Measurements from ENCODE around the gene RPS6KB2.

RPS6KB2 gene

GRCh38 chr11:67429722-67430121, 1.4 kb downstream of the RPS6KB2 start:
- DNase-seq (ENCODE audit: low spot score) = no peak

DNA sequence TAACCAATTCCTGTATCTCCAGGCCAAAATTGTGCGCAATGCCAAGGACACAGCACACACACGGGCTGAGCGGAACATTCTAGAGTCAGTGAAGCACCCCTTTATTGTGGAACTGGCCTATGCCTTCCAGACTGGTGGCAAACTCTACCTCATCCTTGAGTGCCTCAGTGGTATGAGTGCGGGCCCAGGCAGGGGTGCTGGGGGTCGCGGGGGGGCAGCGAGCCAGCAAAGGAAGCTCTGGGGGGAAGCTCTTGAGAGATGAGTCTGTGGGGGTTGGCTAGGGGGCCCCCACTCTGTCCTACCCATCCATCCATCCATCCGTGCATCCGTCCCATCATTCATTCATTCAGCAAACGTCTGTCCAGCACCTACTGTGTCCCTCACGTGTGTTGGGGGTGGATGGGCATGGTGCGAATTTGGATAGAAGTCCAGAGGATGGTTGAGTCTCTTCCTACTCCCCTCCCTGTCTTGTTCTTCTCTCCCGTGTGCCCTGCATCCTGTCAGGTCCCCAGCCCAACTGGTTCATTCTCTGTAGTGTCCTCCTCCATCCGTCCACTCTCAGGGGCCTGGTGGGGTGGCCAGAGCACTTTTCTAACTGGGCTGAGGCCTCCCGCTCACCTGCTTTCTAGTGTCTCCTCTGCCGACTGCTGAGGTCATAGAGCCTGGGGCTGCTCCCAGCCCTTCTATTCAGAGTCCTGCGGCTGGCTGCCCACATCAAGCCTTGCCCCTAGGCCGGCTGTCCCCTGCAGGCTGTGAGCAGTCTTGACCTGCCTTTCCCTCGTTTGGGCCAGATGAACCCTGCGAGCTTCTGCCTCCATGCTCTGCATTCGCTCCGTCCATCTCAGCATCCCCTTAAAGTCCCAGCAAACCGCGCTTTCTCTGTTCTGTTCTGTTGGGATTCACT, 3.3 kb downstream of the RPS6KB2 start:
- DNase-seq (ENCODE audit: low spot score) = no peak

DNA sequence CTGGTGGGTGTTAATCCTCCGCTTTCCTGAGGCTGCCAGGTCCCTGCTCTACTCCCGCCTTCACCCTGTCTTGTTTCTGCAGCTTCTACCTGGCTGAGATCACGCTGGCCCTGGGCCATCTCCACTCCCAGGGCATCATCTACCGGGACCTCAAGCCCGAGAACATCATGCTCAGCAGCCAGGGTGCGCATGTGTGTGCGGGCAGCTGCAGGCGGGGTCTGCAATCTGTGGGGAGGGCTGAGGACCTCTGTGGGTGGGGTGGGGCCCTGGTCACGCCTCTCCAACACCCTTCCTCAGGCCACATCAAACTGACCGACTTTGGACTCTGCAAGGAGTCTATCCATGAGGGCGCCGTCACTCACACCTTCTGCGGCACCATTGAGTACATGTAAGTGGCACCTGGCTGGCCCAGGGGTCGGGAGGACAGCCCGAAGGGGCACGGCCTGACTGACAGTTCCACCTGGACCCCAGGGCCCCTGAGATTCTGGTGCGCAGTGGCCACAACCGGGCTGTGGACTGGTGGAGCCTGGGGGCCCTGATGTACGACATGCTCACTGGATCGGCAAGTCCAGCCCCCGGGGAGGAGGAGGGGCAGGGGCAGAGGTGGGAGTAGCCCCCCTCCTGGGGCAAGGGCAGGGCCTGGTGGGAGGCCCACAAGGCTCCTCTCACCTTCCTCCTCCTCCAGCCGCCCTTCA, 4.5 kb downstream of the RPS6KB2 start:
- DNase-seq (ENCODE audit: low spot score) = no peak

- no peak for DNase-seq (ENCODE audit: low spot score)
Observed at GRCh38 chr11:67433536-67434394, 5.5 kb downstream of the RPS6KB2 start.

- no peak for DNase-seq (ENCODE audit: low spot score)
Observed at GRCh38 chr11:67434395-67434881, 6.1 kb downstream of the RPS6KB2 start.

DNA sequence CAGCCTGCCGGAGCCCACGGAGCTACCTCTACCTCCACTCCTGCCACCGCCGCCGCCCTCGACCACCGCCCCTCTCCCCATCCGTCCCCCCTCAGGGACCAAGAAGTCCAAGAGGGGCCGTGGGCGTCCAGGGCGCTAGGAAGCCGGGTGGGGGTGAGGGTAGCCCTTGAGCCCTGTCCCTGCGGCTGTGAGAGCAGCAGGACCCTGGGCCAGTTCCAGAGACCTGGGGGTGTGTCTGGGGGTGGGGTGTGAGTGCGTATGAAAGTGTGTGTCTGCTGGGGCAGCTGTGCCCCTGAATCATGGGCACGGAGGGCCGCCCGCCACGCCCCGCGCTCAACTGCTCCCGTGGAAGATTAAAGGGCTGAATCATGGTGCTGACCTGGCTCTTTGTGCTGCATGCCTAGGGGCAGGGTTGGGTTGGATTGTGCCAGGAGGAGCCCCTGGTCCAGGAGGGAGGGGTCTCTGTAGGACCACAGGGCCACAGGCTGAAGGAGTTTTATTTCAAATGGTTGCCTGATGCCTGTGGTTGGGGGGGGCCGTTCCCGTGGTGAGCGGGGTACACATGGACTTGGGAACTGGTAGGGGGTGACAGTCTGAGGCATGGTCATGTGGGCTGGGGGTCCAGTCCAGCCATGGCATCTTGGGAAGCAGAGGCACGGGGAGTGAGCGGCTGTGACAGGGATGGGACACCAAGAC, 6.9 kb downstream of the RPS6KB2 start:
- DNase-seq (ENCODE audit: low spot score) = no peak

DNA sequence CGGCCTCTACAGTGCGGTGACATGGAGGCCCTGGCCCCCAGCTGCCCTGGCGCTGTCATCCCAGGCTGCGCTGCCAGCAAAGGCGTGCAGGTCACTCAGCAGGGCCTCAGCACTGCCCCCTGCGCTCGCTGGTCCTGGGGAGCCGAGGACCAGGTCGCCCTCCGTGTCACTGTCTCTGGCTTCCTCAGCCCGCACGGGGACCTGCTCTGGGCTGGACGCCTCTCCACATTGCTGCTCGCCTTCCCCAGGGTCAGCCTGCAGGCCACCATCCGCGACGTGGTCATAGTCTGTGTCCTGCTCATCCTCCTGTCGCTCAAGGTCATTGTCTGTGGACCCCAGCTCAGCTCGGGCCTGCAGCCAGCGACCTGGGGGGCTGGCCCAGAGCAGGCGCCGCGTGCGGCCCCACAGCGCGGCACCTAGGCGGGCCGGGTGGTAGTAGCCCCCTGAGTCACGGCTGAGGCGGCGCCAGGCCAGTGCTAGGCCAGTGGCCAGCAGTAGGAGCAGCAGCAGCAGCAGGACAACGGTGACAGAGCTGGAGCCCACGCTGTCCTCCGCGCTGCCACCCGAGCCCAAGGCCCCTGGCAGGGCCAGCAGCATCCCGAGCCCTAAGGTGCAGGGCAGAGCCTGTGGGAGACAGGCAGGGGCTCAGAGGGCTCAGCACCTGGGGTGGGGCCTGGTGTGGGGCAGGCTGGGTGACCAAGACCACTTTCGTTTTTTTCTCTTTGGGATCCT, 7.6 kb downstream of the RPS6KB2 start:
- DNase-seq (ENCODE audit: low spot score) = no peak

DNA sequence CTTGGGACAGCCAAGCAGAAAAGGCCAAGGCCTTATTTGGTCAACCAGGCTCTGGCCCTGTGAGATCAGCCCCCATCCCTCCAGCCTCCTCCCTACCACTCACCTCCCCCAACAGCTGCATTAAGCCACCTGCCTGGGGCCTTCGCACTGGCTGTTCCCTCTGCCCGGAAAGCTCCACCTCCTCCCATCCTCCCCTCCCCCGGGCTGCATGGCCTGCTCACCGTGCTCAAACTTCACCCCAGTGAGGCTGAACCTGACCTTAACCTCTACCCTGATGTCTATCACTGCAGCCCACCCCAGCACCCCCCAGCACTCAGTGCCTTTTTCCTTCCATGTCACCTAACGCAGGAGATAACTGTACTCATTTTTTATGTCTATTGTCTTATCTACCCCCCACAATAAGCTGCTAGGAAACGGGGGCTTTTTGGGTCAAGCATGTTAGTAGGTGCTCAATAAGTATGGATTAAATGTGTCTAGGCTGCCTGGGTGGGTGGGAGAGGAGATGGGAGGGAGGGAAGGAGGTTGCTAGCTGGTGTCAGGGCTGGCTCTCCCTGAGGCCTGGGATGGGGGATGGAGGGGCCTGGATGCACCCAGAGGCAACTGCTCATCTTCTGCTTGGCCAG, 8.3 kb downstream of the RPS6KB2 start:
- no peak for DNase-seq (ENCODE audit: low spot score)

DNA sequence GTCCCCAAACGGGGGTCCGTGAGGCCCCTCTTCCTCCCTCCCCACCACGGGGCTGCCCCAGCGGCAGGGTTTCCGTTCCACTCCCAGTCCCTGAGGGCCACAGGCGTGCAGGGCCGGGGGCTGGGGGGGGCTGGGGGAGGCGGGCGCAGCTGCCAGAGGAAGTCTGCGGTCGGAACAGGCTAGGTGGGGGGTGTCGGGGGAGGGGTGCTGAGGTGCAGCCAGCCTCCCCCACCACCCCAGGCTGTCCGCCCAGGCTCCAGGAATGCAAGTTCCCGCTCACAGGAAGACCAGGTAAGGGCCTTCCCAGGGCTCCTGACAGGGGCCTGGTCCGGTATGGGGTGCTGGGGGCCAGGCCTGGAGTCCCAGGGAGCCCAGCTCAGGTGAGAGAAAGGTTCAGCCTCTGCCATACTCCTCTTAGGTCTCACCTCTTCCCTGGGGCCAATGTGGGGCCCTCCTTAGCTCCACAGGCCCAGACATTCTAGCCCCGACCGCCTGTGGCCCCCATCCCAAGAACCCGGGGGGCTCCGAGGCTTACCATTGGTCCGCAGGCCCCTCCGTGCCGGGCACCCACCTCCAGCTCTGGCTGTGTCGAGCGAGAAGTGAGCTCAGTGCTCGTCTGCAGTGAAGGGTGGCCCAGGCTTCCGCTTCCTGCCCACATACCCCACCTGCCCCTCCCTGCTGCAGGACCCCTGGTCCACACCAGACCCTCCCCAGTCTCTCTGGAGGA, 9.0 kb downstream of the RPS6KB2 start, which contains the start of gene PTPRCAP:
Gene PTPRCAP, minus strand, starts transcription at position 601 of the 727 bp plus-strand sequence. Its CDS starts 63 bp downstream, at position 538.
- DNase-seq (ENCODE audit: low spot score) = no peak

- DNase-seq (ENCODE audit: low spot score) = no peak
Observed at GRCh38 chr11:67437809-67438157, 9.5 kb downstream of the RPS6KB2 start.

DNA sequence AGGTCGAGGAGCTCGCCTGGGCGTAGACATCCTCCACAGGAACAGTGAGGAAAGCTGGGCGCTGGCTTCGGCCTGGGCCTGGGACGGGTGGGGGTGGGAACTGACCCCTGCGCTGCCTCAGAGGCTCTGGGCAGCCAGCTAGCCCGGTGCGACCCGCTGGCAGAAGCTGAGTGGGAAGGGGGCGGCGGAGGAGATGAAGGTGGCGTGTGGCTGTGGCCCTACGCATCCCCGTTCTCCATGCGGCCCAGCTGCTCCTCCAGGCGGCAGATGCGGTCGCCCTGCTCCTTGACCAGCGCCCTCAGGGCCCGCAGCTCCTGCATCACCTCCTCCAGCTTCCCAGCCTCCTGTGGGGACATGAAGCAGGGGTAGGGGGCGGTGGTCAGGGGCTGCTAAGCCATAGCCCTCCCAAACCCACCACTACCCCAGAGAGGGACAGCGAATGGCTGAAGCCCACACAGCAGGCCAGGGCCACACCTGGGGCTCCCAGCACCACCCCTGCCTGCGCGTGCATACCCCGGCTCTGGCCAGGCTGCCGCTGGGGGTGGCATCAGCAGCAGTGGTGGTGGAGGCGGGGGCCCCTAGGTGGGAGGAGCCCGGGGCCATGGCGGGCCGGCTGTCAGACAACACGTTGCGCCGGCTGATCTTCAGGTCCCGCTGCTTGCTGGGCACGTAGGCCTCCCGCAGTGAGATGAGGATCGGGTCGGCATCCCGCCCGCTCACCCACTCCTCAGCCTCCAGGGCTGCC, 10.0 kb downstream of the RPS6KB2 start:
- DNase-seq (ENCODE audit: low spot score) = no peak

- DNase-seq (ENCODE audit: low spot score) = peak; percentile 47
Observed at GRCh38 chr11:67439321-67440228, 11.3 kb downstream of the RPS6KB2 start.

DNA sequence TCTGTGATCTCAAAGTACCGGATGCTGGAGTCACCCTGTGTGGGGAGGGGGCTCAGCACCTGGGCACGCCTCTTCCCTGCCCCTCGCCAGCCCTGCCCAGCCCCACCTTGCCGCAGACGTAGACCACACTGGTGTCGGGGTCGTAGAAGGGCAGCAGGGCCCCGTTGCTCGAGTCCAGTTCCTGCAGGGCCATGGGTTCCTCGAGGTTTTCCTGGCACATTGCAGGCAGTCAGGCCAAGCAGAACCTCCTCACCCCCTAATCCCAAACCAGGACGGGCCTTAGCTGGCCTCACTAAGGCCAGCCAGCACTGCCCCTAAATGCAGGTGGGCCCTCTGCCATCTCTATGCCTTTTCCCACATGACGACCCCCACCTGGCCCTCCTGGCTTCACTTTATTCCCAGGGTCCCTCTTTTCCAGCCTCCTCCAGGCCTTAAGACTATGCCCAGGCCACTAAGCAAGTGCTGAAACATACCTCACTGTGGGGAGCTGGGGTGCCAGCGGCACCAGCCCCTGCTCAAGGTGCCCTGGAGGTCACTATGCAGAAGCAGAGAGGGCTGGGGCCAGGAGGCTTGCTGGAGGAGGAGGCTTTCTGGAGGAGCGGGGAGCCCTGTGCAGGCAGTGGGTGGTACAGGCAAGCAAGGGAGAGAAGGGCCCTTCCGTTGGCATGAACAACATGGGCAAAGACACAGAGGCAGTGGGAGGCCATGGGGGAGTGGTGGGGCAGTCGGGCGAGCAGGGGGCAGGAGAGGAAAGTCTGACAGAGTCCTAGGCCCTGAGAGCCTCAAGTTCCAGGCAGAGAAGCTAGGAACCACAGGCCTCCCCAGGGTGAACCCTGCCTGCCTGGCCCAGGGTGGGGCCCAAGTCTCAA, 12.2 kb downstream of the RPS6KB2 start:
- DNase-seq (ENCODE audit: low spot score) = no peak

GRCh38 chr11:67441098-67441563, 12.8 kb downstream of the RPS6KB2 start:
- DNase-seq (ENCODE audit: low spot score) = no peak

DNA sequence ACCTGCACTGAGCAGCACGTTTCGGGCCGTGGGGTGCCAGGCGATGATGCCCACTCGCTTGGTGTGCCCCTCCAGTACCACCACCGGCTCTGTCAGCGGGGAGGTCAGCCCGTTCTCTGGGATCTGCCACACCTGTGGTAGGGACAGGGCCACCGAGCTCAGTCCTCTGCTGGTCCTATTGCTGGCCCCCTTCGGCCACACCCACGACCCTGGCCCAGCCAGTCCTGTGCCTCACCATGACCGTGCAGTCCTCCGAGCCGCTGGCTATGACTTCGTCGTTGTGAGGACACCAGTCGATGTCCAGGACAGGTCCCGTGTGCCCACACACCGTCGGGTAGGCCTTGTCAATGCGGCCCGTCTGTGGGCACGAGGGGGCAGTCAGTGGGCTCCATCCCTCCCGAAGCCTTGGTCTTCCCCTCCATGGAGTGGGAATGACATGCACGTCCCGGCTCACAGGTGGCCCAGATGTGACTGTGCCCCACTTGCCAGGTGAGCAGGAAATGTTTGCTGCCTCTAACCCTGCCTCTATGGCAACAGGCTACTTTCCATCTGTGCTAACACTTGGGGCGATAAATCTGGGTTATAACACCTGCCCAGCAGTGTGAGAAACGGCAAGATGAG, 13.5 kb downstream of the RPS6KB2 start:
- no peak for DNase-seq (ENCODE audit: low spot score)

Measured in RKO (cell line).